GM18870 (cell line): ENCODE results near the gene DPH5.
"Not testable (repeated sequence)": the region's sequence is repeated elsewhere in the genome, so short reads cannot be mapped to it uniquely, and the experiment has no call there.

Source experiments
- ATAC-seq: cut with Tn5 transposase; IDR thresholded peaks from one replicate; pipeline ENCODE4 v1.9.1; 2021; ENCODE audit warnings: moderate library complexity; ENCODE audit not compliant: unreplicated experiment

DPH5 gene

DNA sequence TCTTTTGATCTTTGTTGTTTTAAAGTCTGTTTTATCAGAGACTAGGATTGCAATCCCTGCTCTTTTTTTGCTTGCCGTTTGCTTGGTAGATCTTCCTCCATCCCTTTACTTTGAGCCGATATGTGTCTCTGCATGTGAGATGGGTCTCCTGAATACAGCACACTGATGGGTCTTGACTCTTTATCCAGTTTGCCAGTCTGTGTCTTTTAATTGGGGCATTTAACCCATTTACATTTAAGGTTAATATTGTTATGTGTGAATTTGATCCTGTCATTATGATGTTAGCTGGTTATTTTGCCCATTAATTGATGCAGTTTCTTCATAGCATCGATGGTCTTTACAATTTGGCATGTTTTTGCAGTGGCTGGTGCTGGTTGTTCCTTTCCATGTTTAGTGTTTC is 77.8 kb downstream of the DPH5 start:
- not testable (repeated sequence) for ATAC-seq

DNA sequence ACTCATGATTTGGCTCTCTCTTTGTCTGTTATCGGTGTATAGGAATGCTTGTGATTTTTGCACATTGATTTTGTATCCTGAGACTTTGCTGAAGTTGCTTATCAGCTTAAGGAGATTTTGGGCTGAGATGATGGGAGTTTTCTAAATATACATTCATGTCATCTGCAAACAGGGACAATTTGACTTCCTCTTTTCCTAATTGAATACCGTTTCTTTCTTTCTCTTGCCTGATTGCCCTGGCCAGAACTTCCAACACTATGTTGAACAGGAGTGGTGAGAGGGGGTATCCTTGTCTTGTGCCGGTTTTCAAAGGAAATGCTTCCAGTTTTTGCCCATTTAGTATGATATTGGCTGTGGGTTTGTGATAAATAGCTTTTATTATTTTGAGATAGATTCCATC is 79.5 kb downstream of the DPH5 start:
- not testable (repeated sequence) for ATAC-seq

DNA sequence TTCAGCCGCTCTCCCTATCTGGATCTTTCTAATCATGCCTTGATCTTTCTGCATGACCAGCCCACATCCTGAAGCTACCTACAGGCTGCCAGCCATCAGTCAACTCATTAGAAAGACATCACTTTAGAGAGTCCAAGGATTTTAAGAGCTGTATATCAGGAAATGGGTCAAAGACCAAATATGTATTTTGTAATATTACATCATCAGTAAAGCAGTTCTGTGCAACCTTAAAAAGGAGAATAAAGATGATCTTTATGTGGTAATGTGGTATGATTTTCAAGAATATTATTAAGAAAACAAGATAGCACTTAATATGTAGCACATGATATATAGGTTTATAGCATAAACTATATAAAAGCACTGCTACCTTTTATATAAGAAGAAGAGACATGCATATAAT is 82.1 kb downstream of the DPH5 start:
- no peak for ATAC-seq

DNA sequence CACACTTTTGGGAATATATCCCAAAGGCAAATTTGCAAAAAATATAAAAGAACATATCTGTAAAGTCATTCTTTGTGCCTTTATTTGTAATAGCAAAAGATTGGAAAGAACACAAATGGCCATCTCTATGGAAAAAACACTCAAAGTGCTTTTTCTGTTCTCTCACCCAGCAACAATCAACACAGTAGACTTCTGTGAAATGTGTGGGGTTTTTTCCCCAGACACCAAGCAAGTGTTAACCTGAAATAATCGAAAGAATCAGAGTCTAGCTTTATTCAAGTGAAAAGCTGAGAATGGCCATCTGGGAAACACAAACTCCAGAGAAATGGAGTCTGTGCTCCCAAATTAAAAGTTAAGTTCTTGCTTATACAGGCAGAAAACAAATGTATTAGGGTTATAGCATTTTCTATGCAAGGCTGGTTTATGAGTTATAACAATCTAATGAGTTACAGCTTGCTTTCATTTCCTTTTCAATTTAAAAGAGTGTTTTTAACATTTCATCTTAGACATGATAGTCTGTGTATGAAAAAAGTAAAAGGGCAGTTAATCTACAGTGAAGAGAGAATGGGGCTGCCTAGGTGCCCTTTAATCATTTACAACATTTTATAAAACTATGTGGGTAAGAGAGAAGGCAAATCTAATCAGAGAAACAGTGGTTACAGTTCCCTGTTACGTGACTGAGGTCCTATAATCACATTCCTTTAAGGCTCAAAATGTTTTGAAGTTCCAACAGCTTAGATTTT is 83.1 kb downstream of the DPH5 start:
- ATAC-seq, result no peak

DNA sequence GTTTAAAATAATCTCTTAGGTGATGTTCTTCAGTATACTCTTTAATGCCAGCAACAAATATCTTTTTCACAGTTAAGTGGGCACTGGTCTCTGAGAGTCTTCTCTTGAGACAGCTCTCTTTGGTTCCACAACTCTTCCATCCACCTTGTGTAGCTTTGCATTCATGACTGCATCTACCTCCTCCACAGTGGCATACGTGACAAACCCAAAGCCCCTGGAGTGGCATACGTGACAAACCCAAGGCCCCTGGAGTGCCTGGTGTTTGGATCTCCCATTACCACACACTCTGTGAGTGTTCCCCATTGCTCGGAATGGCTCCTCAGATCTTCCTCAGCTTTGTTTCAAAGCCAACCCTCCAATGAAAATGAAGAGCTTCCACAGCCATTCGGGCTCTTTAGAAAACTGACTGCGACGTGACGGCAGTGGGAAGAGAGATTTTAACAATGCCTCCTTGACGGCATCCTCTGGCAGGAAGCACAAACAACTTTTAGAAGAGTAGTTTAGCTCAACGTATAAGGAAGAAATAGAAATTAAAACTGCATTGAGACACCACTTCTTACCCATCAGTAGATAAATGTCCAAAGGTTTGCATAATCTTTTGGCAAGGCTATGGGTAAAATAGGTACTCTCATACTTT is 83.9 kb downstream of the DPH5 start:
- no peak for ATAC-seq

DNA sequence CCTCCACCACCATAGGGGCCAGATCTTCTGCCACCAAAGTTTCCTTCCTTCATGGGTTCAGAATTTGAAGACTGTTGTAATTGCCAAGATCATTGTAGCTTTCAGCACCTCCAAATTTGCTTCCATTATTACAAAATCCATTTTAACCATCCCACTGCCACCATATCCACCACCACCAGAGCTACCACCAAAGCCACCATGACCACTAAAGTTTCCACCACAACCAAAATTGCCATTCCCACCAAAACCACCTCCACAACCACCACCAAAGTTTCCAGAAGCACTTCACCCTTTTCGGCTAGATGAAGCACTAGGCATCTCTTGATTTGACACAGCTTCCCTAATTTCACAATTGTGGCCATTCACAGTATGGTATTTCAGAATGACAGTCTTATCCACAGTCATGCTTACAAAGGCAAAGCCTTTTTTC is 84.5 kb downstream of the DPH5 start:
- ATAC-seq, result no peak
